Mesenchymal stem cell (in vitro differentiated cells and primary cell): ENCODE results near the gene OOSP1.

Experiments
- DNase-seq: peaks from one replicate; pipeline ENCODE4 v3.0.0-alpha.2; 2013
- H2AFZ ChIP-seq: one replicate; pipeline ENCODE4 v1.6.1; 2013; ENCODE audit warnings: low read depth, mild to moderate bottlenecking, control low read depth, inconsistent platforms, low read length, moderate library complexity
- H2AK5ac ChIP-seq: 2 replicates; pipeline ENCODE4 v1.6.1; 2013; ENCODE audit warnings: low read length, moderate library complexity, mild to moderate bottlenecking, inconsistent platforms; ENCODE audit not compliant: severe bottlenecking
- H2BK120ac ChIP-seq: one replicate; pipeline ENCODE4 v1.6.1; 2013; ENCODE audit warnings: low read depth, mild to moderate bottlenecking, inconsistent platforms, low read length, moderate library complexity
- H2BK12ac ChIP-seq, 2 experiments: one replicate each; pipeline ENCODE4 v1.6.1; 2013; ENCODE audit warnings: inconsistent platforms in 2 of 2, low read length in 2 of 2, mild to moderate bottlenecking in 2 of 2, moderate library complexity in 2 of 2, control low read depth in 1 of 2
- H2BK15ac ChIP-seq: one replicate; pipeline ENCODE4 v1.6.1; 2013; ENCODE audit warnings: mild to moderate bottlenecking, low read depth, inconsistent platforms; ENCODE audit not compliant: poor library complexity, severe bottlenecking
- H2BK5ac ChIP-seq: 2 replicates; pipeline ENCODE4 v1.6.1; 2013; ENCODE audit warnings: low read depth, mild to moderate bottlenecking, low read length, control low read depth, inconsistent platforms; ENCODE audit not compliant: poor library complexity, severe bottlenecking
- H3K14ac ChIP-seq, 2 experiments: one replicate each; pipeline ENCODE4 v1.6.1; 2013; ENCODE audit warnings: inconsistent platforms in 2 of 2, low read length in 2 of 2, control low read depth in 1 of 2, mild to moderate bottlenecking in 1 of 2, moderate library complexity in 1 of 2
- H3K18ac ChIP-seq, 2 experiments: one replicate each; pipeline ENCODE4 v1.6.1; 2013; ENCODE audit warnings: inconsistent platforms in 2 of 2, low read length in 2 of 2, control low read depth in 1 of 2, low read depth in 1 of 2, mild to moderate bottlenecking in 1 of 2
- H3K23ac ChIP-seq, 2 experiments: one replicate each; pipeline ENCODE4 v1.6.1; 2013; ENCODE audit warnings: inconsistent platforms in 2 of 2, low read length in 2 of 2, mild to moderate bottlenecking in 2 of 2, moderate library complexity in 2 of 2, control low read depth in 1 of 2
- H3K27ac ChIP-seq: 2 replicates; pipeline ENCODE4 v1.5.1; 2013; ENCODE audit warnings: mild to moderate bottlenecking, moderate library complexity, low read length, control low read depth, inconsistent platforms; ENCODE audit not compliant: poor library complexity, severe bottlenecking
- H3K27me3 ChIP-seq, 2 experiments: 2 replicates each; pipeline versions ENCODE4 v1.6.1 to v1.7.0; 2013; ENCODE audit warnings: low read length in 2 of 2, mild to moderate bottlenecking in 2 of 2, moderate library complexity in 2 of 2, control low read depth in 1 of 2, inconsistent platforms in 1 of 2; ENCODE audit not compliant: control insufficient read depth in 1 of 2, insufficient read depth in 1 of 2
- H3K36me3 ChIP-seq, 2 experiments: 2 replicates each; pipeline versions ENCODE4 v1.6.1 to v1.7.0; 2013; ENCODE audit warnings: low read length in 2 of 2, control low read depth in 1 of 2, inconsistent platforms in 1 of 2, low read depth in 1 of 2, mild to moderate bottlenecking in 1 of 2; ENCODE audit not compliant: insufficient read depth in 2 of 2, control insufficient read depth in 1 of 2
- H3K4ac ChIP-seq, 2 experiments: one replicate each; pipeline ENCODE4 v1.6.1; 2013; ENCODE audit warnings: inconsistent platforms in 2 of 2, low read length in 2 of 2, mild to moderate bottlenecking in 2 of 2, moderate library complexity in 2 of 2, control low read depth in 1 of 2, low read depth in 1 of 2
- H3K4me1 ChIP-seq: 2 replicates; pipeline ENCODE4 v1.6.1; 2013; ENCODE audit warnings: low read depth, low read length, control low read depth; ENCODE audit not compliant: control insufficient read depth, insufficient read depth
- H3K4me2 ChIP-seq: 2 replicates; pipeline ENCODE4 v1.6.1; 2013; ENCODE audit warnings: low read length, mild to moderate bottlenecking, inconsistent platforms; ENCODE audit not compliant: poor library complexity, severe bottlenecking
- H3K4me3 ChIP-seq, 2 experiments: 2 replicates each; pipeline versions ENCODE4 v1.5.1 to v1.7.0; 2013; ENCODE audit warnings: low read length in 2 of 2, mild to moderate bottlenecking in 2 of 2, control low read depth in 1 of 2, low read depth in 1 of 2; ENCODE audit not compliant: insufficient read depth in 1 of 2
- H3K79me1 ChIP-seq: replicated peaks from 2 replicates; pipeline ENCODE4 v1.6.1; 2013; ENCODE audit warnings: mild to moderate bottlenecking, control low read depth, low read length, inconsistent platforms; ENCODE audit not compliant: poor library complexity, severe bottlenecking
- H3K9ac ChIP-seq: 2 replicates; pipeline ENCODE4 v1.7.0; 2013; ENCODE audit warnings: mild to moderate bottlenecking, low read length, moderate library complexity
- H3K9me3 ChIP-seq: 2 replicates; pipeline ENCODE4 v1.7.0; 2013; ENCODE audit warnings: mild to moderate bottlenecking, low read length; ENCODE audit not compliant: control insufficient read depth
- H4K8ac ChIP-seq: one replicate; pipeline ENCODE4 v1.6.1; 2013; ENCODE audit warnings: inconsistent platforms, mild to moderate bottlenecking, low read length, moderate library complexity
- H4K91ac ChIP-seq: one replicate; pipeline ENCODE4 v1.6.1; 2013; ENCODE audit warnings: mild to moderate bottlenecking, low read length, inconsistent platforms
- WGBS: methylation state at CpG from one replicate; pipeline ENCODE4 v1.1.7; 2013; ENCODE audit warnings: mixed read lengths; 5-methylcytosine and 5-hydroxymethylcytosine counted together

Gene OOSP1

GRCh38 chr11:59898650-59899049 is 39.6 kb upstream of the OOSP1 start:
- Histone ChIP-seq H2AK5ac (no peak overlapping the region), H3K4me1 (peaks cover 2% of the 10 kb centered on the region), H2BK5ac (no peak overlapping the region), H4K91ac (no peak overlapping the region), H3K4ac (no peak overlapping the region), H3K9ac (no peak overlapping the region), H3K9me3 (peaks cover 10% of the 10 kb centered on the region), H3K27me3 (no peaks in the 10 kb centered on the region), H3K14ac (no peak overlapping the region), H2BK120ac (no peak overlapping the region), H3K4me2 (no peak overlapping the region), H3K23ac (no peak overlapping the region), H3K79me1 (no peaks in the 10 kb centered on the region), H2AFZ (no peak overlapping the region), H3K27ac (no peak overlapping the region), H2BK12ac (no peak overlapping the region), H3K18ac (no peak overlapping the region), H4K8ac (no peak overlapping the region), H3K4me3 (no peak overlapping the region), H3K36me3 (no peaks in the 10 kb centered on the region), H2BK15ac (no peak overlapping the region)
- peak; percentile 78 for DNase-seq
- WGBS, result 77% methylated on average over 7 of the region's 7 CpGs

GRCh38 chr11:59899532-59899931 is 38.7 kb upstream of the OOSP1 start:
- H3K27ac ChIP-seq, result no peak overlapping the region
- H3K4ac ChIP-seq, result no peak overlapping the region
- H2AK5ac ChIP-seq, result no peak overlapping the region
- H3K9me3 ChIP-seq, result peaks cover 7% of the 10 kb centered on the region
- H2AFZ ChIP-seq, result no peak overlapping the region
- H3K36me3 ChIP-seq, result no peaks in the 10 kb centered on the region
- H4K8ac ChIP-seq, result no peak overlapping the region
- no peak overlapping the region for H2BK15ac ChIP-seq
- H3K14ac ChIP-seq, result no peak overlapping the region
- no peak overlapping the region for H3K23ac ChIP-seq
- H3K4me3 ChIP-seq, result no peak overlapping the region
- H3K4me2 ChIP-seq, result no peak overlapping the region
- WGBS, result 58% methylated on average over 11 of the region's 11 CpGs
- H2BK12ac ChIP-seq, result no peak overlapping the region
- no peak overlapping the region for H3K9ac ChIP-seq
- peaks cover 2% of the 10 kb centered on the region for H3K4me1 ChIP-seq
- H3K18ac ChIP-seq, result no peak overlapping the region
- H2BK120ac ChIP-seq, result no peak overlapping the region
- H2BK5ac ChIP-seq, result no peak overlapping the region
- H4K91ac ChIP-seq, result no peak overlapping the region
- DNase-seq, result peak; percentile 47
- no peaks in the 10 kb centered on the region for H3K79me1 ChIP-seq
- H3K27me3 ChIP-seq, result no peaks in the 10 kb centered on the region

- Histone ChIP-seq H4K8ac (no peak overlapping the region), H3K4ac (no peak overlapping the region), H3K14ac (no peak overlapping the region), H2AFZ (no peak overlapping the region), H2AK5ac (no peak overlapping the region), H2BK120ac (no peak overlapping the region), H3K18ac (no peak overlapping the region), H3K4me2 (no peak overlapping the region), H3K9ac (no peak overlapping the region), H3K79me1 (no peaks in the 10 kb centered on the region), H2BK15ac (no peak overlapping the region), H3K27me3 (no peaks in the 10 kb centered on the region), H3K27ac (no peak overlapping the region), H2BK5ac (no peak overlapping the region), H3K23ac (no peak overlapping the region), H4K91ac (no peak overlapping the region), H3K9me3 (peaks cover 7% of the 10 kb centered on the region), H3K4me1 (peaks cover 2% of the 10 kb centered on the region), H3K4me3 (no peak overlapping the region), H3K36me3 (no peaks in the 10 kb centered on the region), H2BK12ac (no peak overlapping the region)
- no peak for DNase-seq
- WGBS, result 90% methylated on average over 4 of the region's 6 CpGs
Observed at GRCh38 chr11:59900366-59901126, 37.7 kb upstream of the OOSP1 start.

- Histone ChIP-seq H3K4me2 (no peak overlapping the region), H2BK120ac (no peak overlapping the region), H3K27ac (no peak overlapping the region), H2AFZ (no peak overlapping the region), H3K9me3 (peaks cover 7% of the 10 kb centered on the region), H2BK12ac (no peak overlapping the region), H3K4me1 (peaks cover 2% of the 10 kb centered on the region), H3K27me3 (no peaks in the 10 kb centered on the region), H3K4ac (no peak overlapping the region), H3K36me3 (no peaks in the 10 kb centered on the region), H2BK15ac (no peak overlapping the region), H3K79me1 (no peaks in the 10 kb centered on the region), H3K4me3 (no peak overlapping the region), H3K9ac (no peak overlapping the region), H3K14ac (no peak overlapping the region), H2BK5ac (no peak overlapping the region), H3K23ac (no peak overlapping the region), H2AK5ac (no peak overlapping the region), H4K91ac (no peak overlapping the region), H3K18ac (no peak overlapping the region), H4K8ac (no peak overlapping the region)
- DNase-seq, result peak; percentile 88
- WGBS, result no CpG with 5 or more reads among the region's 1 CpG
Observed at GRCh38 chr11:59901306-59901705, 36.9 kb upstream of the OOSP1 start.
